ENCODE results near the gene PRRC1. TPM values are rescaled to one million over a fixed set of nuclear protein-coding genes. Genes with fewer than 3 reads are reported as not detected.

Gene PRRC1
- total and polyA plus RNA-seq, 3 donors from 2014 or later = 32.2 to 53.6 (median 45.6) TPM

- no peaks in the 10 kb centered on the region for H3K27me3 ChIP-seq
- intact Hi-C loops (cut with DNase I; ENCODE audit: low total_unique reads) = no loop called here
- H3K27ac ChIP-seq = no peak overlapping the region
- no peaks in the 10 kb centered on the region for H3K36me3 ChIP-seq (ENCODE audit: low read depth, missing control alignments)
- no peak for DNase-seq
- 70 to 90% methylated on average over 3 of the region's 3 CpGs for WGBS, 2 donors
- H3K9me3 ChIP-seq = no peaks in the 10 kb centered on the region
- H3K4me3 ChIP-seq = no peak overlapping the region
- TF ChIP-seq CTCF (IDR thresholded peaks at IDR 0.05) (no peak), POLR2A (IDR thresholded peaks at IDR 0.05) (no peak)
- no peaks in the 10 kb centered on the region for H3K4me1 ChIP-seq
Measured at GRCh38 chr5:127582773-127583370, 65.4 kb downstream of the PRRC1 start.

GRCh38 chr5:127583866-127584265, 66.4 kb downstream of the PRRC1 start:
- DNase-seq = no peak
- WGBS, 2 donors = 90 to 97% methylated on average over 1 of the region's 1 CpG

GRCh38 chr5:127585661-127586060, 68.2 kb downstream of the PRRC1 start:
- no peak overlapping the region for H3K27ac ChIP-seq
- TF ChIP-seq POLR2A (IDR thresholded peaks at IDR 0.05) (no peak), CTCF (IDR thresholded peaks at IDR 0.05) (no peak)
- 70 to 73% methylated on average over 3 of the region's 3 CpGs for WGBS, 2 donors
- no peaks in the 10 kb centered on the region for H3K27me3 ChIP-seq
- no peaks in the 10 kb centered on the region for H3K4me1 ChIP-seq
- intact Hi-C loops (cut with DNase I; ENCODE audit: low total_unique reads) = no loop called here
- no peaks in the 10 kb centered on the region for H3K36me3 ChIP-seq (ENCODE audit: low read depth, missing control alignments)
- no peak for DNase-seq
- no peak overlapping the region for H3K4me3 ChIP-seq
- no peaks in the 10 kb centered on the region for H3K9me3 ChIP-seq

More at GRCh38 chr5:127583866-127584265, 66.4 kb downstream of the PRRC1 start:
- intact Hi-C loops (cut with DNase I; ENCODE audit: low total_unique reads) = no loop called here
- H3K27ac ChIP-seq = no peak overlapping the region
- H3K36me3 ChIP-seq (ENCODE audit: low read depth, missing control alignments) = no peaks in the 10 kb centered on the region
- H3K27me3 ChIP-seq = no peaks in the 10 kb centered on the region
- H3K9me3 ChIP-seq = no peaks in the 10 kb centered on the region
- H3K4me1 ChIP-seq = no peaks in the 10 kb centered on the region
- TF ChIP-seq CTCF (IDR thresholded peaks at IDR 0.05) (no peak), POLR2A (IDR thresholded peaks at IDR 0.05) (no peak)
- H3K4me3 ChIP-seq = no peak overlapping the region

- Histone ChIP-seq H3K4me1 (no peaks in the 10 kb centered on the region), H3K9me3 (no peaks in the 10 kb centered on the region), H3K27me3 (no peaks in the 10 kb centered on the region), H3K27ac (no peak overlapping the region), H3K36me3 (ENCODE audit: low read depth, missing control alignments) (no peaks in the 10 kb centered on the region), H3K4me3 (no peak overlapping the region)
- no peak for DNase-seq
- WGBS, 2 donors = 73 to 78% methylated on average over 5 of the region's 5 CpGs
- intact Hi-C loops (cut with DNase I; ENCODE audit: low total_unique reads) = no loop called here
- TF ChIP-seq POLR2A (IDR thresholded peaks at IDR 0.05) = no peak
- no peak for TF ChIP-seq CTCF (IDR thresholded peaks at IDR 0.05)
Measured at GRCh38 chr5:127586066-127586770, 68.8 kb downstream of the PRRC1 start.

- no peak overlapping the region for H3K4me3 ChIP-seq
- H3K36me3 ChIP-seq (ENCODE audit: low read depth, missing control alignments) = no peaks in the 10 kb centered on the region
- H3K27me3 ChIP-seq = no peaks in the 10 kb centered on the region
- intact Hi-C loops (cut with DNase I; ENCODE audit: low total_unique reads) = no loop called here
- TF ChIP-seq CTCF (IDR thresholded peaks at IDR 0.05) (no peak), POLR2A (IDR thresholded peaks at IDR 0.05) (no peak)
- no peaks in the 10 kb centered on the region for H3K4me1 ChIP-seq
- no peak overlapping the region for H3K27ac ChIP-seq
- H3K9me3 ChIP-seq = no peaks in the 10 kb centered on the region
- DNase-seq = no peak
Measured at GRCh38 chr5:127586811-127587210, 69.4 kb downstream of the PRRC1 start.
